ENCODE results near the gene SOX1.

Gene SOX1

DNA sequence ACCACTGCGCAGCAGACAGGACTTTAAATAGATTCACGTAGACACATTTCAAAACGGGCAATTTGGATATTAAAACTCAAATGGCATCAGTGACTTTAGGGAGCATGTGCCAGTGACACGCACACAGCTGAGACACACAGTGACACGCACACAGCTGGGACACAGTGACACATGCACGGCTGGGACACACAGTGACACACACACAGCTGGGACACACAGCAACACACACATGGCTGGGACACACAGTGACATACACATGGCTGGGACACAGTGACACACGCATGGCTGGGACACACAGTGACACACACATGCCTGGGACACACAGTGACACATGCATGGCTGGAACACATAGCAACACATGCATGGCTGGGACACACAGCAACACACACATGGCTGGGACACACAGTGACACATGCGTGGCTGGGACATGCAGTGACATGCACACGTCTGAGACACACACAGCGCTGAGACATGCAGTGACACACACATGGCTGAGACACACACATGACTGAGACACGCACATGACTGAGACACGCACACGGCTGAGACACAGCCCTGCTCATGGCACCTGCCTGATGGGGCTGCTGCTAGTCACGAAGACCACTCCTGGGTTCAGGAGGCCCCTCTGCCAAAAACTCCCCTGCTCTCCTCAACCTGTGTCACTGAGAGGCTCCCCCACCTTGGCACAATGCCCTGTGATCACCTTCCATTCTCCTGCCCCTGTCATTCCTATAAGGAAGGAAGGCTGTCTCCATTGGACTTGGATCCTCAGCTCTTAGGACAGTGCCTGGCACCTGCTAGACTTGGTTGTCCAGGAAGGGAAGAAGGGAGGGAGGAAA, 52.5 kb downstream of the SOX1 start:
- POLR2A ChIA-PET: no interaction called here

DNA sequence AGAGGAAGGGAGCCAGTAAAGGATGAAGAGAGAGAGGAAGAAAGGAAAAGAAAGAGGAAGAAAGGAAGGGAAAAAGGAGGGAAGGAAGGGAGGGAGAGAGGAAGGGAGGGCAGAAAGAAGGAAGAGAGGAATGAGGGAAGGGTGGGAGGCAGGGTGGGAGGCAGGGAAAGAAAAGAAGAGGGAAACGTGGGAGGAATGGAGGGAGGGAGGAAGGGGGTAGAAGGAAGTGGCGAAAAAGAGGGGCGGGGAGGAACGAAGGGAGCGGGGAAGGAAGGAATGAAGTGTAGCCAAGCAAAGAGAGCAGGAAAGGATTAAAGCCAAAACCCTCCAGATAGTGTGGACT, 53.1 kb downstream of the SOX1 start:
- ChIA-PET CTCF (no interaction called here), POLR2A (no interaction called here)

More for the DNA sequence above, 52.5 kb downstream of the SOX1 start:
- DNase-seq (ENCODE audit: extremely low spot score): no peak
- TF ChIP-seq, protein P1, sequence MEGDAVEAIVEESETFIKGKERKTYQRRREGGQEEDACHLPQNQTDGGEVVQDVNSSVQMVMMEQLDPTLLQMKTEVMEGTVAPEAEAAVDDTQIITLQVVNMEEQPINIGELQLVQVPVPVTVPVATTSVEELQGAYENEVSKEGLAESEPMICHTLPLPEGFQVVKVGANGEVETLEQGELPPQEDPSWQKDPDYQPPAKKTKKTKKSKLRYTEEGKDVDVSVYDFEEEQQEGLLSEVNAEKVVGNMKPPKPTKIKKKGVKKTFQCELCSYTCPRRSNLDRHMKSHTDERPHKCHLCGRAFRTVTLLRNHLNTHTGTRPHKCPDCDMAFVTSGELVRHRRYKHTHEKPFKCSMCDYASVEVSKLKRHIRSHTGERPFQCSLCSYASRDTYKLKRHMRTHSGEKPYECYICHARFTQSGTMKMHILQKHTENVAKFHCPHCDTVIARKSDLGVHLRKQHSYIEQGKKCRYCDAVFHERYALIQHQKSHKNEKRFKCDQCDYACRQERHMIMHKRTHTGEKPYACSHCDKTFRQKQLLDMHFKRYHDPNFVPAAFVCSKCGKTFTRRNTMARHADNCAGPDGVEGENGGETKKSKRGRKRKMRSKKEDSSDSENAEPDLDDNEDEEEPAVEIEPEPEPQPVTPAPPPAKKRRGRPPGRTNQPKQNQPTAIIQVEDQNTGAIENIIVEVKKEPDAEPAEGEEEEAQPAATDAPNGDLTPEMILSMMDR (IDR thresholded peaks at IDR 0.05; ENCODE audit: control extremely low read depth, extremely low read depth, low read depth, missing control alignments): no peak
- CTCF ChIA-PET: no interaction called here

More for the DNA sequence above, 53.1 kb downstream of the SOX1 start:
- no peak for DNase-seq (ENCODE audit: extremely low spot score)
- TF ChIP-seq, protein P1 (IDR thresholded peaks at IDR 0.05; ENCODE audit: control extremely low read depth, extremely low read depth, low read depth, missing control alignments): no peak
